ENCODE data around the gene TMEM219. TPM values are rescaled to one million over a fixed set of nuclear protein-coding genes. Genes with fewer than 3 reads are reported as not detected.

The TMEM219 gene
- total and polyA plus RNA-seq, 12 donors, result 100 to 300 (median 192) TPM

DNA sequence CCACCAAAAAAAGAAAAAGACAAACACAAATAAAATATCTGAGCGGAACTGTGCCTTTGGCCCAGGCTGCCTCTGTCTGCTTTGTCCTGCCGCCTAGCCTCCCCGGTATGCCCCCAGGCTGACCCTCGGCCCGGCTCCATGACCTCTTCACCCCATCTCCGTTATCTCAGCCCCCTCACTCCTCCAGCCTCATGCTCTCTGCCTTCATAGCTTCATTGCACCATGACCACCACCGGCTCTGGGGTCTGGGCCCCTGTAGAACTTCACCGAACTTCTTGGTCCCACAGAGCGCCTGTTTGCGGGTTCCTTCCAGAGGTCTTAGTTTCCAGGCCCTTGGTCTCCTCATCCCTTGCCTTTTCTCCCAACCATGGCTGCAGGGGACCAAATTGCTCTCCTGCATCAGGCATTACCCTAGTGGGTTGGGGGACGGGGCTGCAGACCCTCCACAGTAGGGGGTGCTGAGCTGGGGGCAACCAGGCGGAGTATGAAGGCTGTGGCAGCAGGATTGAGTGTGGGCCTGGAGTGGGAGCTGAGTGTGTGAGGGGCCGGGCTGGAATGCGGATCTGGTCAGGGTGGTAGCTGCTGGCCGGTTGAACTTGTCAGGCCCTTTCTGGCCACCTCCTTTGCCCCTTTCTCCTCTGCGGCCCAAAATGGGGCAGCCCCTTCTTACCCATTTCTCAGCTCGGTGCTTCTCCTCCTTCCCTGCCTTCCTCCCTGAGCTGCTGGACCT lies 26.6 kb downstream of the TMEM219 start:
- intact Hi-C loops (cut with DNase I), result no loop called here
- no peak overlapping the region for H3K27ac ChIP-seq
- no peak for DNase-seq
- WGBS, 4 donors, result 75 to 87% (median 83%) methylated on average over 15 to 17 of the region's 17 CpGs
- TF ChIP-seq CTCF (IDR thresholded peaks at IDR 0.05) (no peak), POLR2A (IDR thresholded peaks at IDR 0.05) (no peak)
- no peaks in the 10 kb centered on the region for H3K9me3 ChIP-seq (replicated peaks in 1 of 3)
- H3K36me3 ChIP-seq (replicated peaks in 1 of 2), result peaks cover 0 to 99% of the 10 kb centered on the region in 2 donors
- no peaks in the 10 kb centered on the region for H3K4me1 ChIP-seq (replicated peaks in 1 of 2)
- H3K4me3 ChIP-seq, result no peak overlapping the region
- H3K27me3 ChIP-seq, result no peaks in the 10 kb centered on the region

GRCh38 chr16:29989111-29989858 lies 27.4 kb downstream of the TMEM219 start:
- DNase-seq, result no peak
- WGBS, 4 donors, result 86 to 89% (median 88%) methylated on average over 18 to 23 of the region's 23 CpGs

GRCh38 chr16:29990034-29990433 lies 28.2 kb downstream of the TMEM219 start:
- H3K9me3 ChIP-seq (replicated peaks in 1 of 3), result no peaks in the 10 kb centered on the region
- peaks cover 6 to 12% of the 10 kb centered on the region in 2 donors for H3K4me1 ChIP-seq (replicated peaks in 1 of 2)
- no peak overlapping the region for H3K4me3 ChIP-seq
- WGBS, 4 donors, result 84 to 93% (median 88%) methylated on average over 2 of the region's 2 CpGs
- no peaks in the 10 kb centered on the region for H3K27me3 ChIP-seq
- DNase-seq, result no peak
- no peak overlapping the region for H3K27ac ChIP-seq
- intact Hi-C loops (cut with DNase I), result loop anchor here in 1 of 2 donors (10.0 kb wide), 1 partner anchor 65 kb away; the partner anchor contains the start of gene KCTD13
- TF ChIP-seq CTCF (IDR thresholded peaks at IDR 0.05) (no peak), POLR2A (IDR thresholded peaks at IDR 0.05) (no peak)
- H3K36me3 ChIP-seq (replicated peaks in 1 of 2), result peaks cover 0 to 84% of the 10 kb centered on the region in 2 donors

More at GRCh38 chr16:29989111-29989858, 27.4 kb downstream of the TMEM219 start:
- intact Hi-C loops (cut with DNase I), result no loop called here
- Histone ChIP-seq H3K27ac (no peak overlapping the region), H3K9me3 (replicated peaks in 1 of 3) (no peaks in the 10 kb centered on the region), H3K27me3 (no peaks in the 10 kb centered on the region), H3K4me1 (replicated peaks in 1 of 2) (peaks cover 0 to 5% of the 10 kb centered on the region in 2 donors), H3K36me3 (replicated peaks in 1 of 2) (peaks cover 0 to 92% of the 10 kb centered on the region in 2 donors), H3K4me3 (no peak overlapping the region)
- TF ChIP-seq CTCF (IDR thresholded peaks at IDR 0.05) (no peak), POLR2A (IDR thresholded peaks at IDR 0.05) (no peak)

DNA sequence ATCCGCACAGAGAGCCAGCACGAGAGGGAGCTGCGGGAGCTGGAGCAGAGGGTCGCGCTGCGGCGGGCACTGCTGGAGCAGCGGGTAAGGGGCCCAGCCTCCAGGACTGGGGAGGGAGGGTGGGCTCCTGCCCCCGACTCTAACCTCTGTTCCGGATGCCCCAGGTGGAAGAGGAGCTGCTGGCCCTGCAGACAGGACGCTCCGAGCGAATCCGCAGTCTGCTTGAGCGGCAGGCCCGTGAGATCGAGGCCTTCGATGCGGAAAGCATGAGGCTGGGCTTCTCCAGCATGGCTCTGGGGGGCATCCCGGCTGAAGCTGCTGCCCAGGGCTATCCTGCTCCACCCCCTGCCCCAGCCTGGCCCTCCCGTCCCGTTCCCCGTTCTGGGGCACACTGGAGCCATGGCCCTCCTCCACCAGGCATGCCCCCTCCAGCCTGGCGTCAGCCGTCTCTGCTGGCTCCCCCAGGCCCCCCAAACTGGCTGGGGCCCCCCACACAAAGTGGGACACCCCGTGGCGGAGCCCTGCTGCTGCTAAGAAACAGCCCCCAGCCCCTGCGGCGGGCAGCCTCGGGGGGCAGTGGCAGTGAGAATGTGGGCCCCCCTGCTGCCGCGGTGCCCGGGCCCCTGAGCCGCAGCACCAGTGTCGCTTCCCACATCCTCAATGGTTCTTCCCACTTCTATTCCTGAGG lies 29.1 kb downstream of the TMEM219 start:
- Histone ChIP-seq H3K9me3 (replicated peaks in 1 of 3) (no peaks in the 10 kb centered on the region), H3K4me3 (no peak overlapping the region), H3K36me3 (replicated peaks in 1 of 2) (peaks cover 0 to 74% of the 10 kb centered on the region in 2 donors), H3K27ac (no peak overlapping the region), H3K4me1 (replicated peaks in 1 of 2) (peaks cover 10 to 16% of the 10 kb centered on the region in 2 donors), H3K27me3 (no peaks in the 10 kb centered on the region)
- no peak for TF ChIP-seq CTCF (IDR thresholded peaks at IDR 0.05)
- TF ChIP-seq POLR2A (IDR thresholded peaks at IDR 0.05), result no peak
- intact Hi-C loops (cut with DNase I), result loop anchor here in 1 of 2 donors (10.0 kb wide), 1 partner anchor 66 kb away; the partner anchor contains the start of gene KCTD13
- no peak for DNase-seq
- 85 to 88% (median 87%) methylated on average over 11 to 35 of the region's 35 CpGs for WGBS, 4 donors
